Suppressor macrophage (primary cell): Measurements from ENCODE around the gene DPP9.
A peak's percentile ranks its signal among the peaks of the same experiment; 100 is the strongest.
"Not testable (repeated sequence)": the region's sequence is repeated elsewhere in the genome, so short reads cannot be mapped to it uniquely, and the experiment has no call there.

Source experiments
- DNase-seq, 4 experiments: peaks; one replicate each; pipeline ENCODE4 v3.0.0-alpha.2; 2020 to 2022
- total RNA-seq, 17 experiments: gene quantifications; one replicate each; lab custom pipeline; 2026; ENCODE audit warnings: mixed read lengths in 6 of 17, inconsistent platforms in 3 of 17; lab: John Stamatoyannopoulos, UW

DPP9 gene
- 58.9 to 125 (median 83.1) reads per million in 17 experiments for total RNA-seq

DNA sequence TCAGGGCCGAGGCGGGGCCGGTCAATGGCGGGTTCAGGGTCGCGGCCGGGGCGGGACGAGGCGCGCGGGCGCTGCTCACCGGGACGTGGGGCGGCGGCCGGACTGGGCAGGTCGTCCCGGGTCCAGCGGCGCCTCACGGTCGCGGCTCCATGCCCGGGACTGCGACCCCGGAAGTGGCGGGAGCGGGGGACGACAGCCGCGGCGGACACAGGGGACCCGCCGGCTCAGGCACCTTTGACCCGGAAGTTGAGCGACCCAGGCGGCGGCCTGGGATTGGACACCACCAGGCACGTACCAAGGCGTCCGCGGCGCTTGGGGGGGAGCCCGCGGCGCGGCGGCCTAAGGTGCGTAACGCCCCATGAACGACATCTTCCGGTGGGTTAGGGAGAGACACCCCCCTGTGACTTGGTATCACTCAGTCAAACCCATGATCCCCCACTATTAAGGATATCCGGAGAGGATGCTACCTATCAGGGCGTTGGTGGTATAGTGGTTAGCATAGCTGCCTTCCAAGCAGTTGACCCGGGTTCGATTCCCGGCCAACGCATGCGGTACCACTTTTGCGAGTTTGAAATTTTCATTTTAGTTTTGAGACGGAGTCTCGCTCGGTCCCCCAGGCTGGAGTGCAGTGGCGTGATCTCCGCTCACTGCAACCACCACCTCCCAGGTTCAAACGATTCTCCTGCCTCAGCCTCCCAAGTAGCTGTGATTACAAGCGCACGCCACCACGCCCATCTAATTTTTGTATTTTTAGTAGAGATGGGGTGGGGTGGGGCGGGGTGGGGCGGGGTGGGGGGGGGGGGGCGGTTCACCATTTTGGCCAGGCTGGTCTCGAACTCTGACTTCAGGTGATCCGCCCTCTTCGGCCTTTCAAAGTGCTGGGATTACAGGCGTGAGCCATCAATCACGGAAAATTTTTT is at the start of gene DPP9:
DPP9 (minus strand) TSS at position 248 of the 920 bp plus-strand sequence. CDS start 3,936 bp downstream, outside the sequence.
- peak; percentile 99 for DNase-seq

DNA sequence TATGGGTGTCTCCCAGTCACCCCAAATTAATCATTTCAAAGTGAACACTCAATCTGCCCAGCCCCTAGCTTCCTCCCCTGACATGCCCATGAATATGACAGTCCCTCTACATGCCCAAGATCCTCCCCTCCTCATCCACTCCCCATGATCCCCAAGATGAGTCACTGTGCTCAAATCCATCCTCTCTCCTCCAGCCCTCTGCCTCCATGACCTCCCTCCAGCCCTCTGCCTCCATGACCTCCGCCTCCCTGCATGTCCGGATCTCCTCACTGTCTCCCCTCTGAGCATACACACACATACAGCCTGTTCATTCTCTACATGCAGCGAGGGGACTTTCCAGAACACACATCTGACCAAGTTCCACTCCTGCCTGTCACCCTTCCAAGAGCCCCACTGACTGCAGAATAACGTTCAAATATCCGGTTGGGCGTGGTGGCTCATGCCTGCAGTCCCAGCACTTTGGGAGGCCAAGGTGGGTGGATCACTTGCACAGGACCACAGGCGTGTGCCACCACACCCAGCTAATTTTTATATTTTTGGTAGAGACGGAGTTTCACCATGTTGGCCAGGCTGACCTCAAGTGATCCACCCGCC is 49.5 kb upstream of the DPP9 start:
- no peak for DNase-seq

DNA sequence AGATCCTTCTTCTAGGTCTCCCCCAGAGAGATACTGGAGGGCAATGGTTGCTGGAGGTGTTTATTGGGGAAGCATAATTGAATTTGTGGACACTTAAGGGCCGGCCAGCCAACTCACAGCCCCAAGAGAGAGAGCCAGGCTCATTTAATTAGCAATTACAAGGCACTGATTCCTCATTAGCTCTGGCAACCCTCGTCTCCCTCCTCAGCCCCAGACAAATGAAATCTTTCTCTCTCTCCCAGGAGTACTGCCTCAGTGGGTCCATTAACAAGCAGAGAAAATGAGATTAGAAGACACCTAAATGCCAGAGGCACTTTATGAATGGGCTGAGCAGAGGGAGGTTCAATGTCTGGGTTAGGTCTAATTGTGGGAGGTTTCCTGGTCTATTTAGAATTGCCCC is 48.9 kb upstream of the DPP9 start:
- DNase-seq, result no peak

DNA sequence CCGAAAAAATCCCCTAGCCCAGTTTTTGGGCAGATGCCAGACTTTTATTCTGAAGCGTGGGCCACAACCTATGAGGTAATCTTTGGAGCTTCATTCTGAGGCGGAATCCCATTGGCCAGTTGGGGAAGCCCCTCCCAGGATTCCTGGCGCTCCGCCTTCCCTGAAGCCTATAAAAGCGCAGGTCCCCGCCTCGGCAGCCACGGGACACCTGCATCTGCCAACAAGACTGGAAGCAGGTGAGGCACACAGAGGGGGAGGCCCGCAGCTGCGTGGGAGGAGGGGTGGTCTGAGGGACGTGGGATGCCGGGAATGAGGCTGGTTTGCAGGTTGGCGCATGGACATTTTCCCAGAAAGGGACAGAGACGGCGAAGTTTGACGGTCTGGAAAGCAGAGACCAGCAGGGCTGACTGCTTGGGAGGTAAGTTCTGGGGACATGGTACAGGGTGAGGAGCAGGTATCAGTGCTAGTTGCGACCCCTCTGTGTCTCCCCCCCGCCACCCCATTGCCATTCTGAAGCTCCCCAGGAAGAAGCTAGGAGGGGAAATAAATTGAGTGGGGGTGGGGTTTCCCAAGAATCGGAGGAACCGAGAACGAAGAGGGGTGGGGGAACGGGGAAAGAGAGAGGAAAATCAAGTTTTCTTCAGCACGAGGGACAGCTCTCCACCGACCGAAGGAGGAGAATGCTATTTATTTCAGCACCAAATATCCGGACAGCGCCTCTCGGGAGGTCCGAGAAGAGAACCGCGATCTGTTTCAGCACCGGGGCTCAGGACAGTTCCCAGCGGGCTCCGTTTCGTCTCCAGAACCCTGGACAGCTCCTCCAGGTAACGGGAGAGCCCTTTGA is 45.5 kb upstream of the DPP9 start:
- peak; percentile 80 to 86 (median 82) for DNase-seq

DNA sequence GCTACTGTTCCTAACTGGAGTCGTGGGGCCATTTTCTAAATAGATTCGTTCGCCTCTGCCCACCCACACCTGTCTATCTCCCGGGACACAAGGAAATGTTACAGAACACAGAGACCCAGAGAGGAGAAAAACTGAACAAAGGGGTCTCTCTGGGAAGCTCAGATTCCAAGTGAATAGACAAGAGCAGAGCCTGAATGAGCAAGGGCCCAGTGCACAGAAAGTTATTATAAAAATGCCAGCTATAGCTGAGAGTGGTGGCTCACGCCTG is 40.7 kb upstream of the DPP9 start:
- no peak for DNase-seq

DNA sequence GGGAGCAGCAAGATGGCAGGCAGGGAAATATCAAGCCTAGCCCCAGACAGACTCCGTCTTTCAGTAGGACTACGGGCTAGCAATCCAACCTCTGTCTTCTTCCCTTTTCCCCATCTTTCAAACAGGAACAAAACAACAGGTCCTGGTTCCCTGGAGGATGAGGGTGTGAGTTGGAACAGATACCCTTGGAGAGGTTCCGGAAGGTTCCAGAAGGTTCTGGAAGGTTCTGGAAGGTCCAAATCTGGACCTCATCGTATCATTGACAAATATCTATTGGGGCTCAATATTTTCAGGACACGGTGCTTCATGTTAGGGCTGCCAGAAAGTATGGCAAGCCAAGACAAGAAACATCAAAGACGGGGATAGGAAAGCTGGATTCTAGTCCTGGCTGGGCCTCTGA is 39.4 kb upstream of the DPP9 start:
- no peak for DNase-seq

DNA sequence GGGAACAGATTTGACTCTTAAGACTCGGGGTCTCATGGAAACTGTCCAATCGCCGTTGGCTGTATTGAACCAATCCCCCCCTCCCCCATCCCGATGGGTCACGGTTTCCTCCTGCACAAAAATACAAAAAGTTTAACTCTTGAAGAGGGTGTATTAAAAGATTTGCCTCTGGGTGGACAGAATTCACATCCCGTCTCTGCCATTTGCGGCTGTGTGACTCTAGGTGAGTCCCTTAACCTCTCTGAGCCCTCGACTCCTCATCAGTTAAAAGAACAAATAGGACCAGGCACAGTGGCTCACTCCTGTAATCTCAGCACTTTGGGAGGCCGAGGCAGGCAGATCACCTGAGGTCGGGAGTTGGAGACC is 36.6 kb upstream of the DPP9 start:
- DNase-seq, result no peak

DNA sequence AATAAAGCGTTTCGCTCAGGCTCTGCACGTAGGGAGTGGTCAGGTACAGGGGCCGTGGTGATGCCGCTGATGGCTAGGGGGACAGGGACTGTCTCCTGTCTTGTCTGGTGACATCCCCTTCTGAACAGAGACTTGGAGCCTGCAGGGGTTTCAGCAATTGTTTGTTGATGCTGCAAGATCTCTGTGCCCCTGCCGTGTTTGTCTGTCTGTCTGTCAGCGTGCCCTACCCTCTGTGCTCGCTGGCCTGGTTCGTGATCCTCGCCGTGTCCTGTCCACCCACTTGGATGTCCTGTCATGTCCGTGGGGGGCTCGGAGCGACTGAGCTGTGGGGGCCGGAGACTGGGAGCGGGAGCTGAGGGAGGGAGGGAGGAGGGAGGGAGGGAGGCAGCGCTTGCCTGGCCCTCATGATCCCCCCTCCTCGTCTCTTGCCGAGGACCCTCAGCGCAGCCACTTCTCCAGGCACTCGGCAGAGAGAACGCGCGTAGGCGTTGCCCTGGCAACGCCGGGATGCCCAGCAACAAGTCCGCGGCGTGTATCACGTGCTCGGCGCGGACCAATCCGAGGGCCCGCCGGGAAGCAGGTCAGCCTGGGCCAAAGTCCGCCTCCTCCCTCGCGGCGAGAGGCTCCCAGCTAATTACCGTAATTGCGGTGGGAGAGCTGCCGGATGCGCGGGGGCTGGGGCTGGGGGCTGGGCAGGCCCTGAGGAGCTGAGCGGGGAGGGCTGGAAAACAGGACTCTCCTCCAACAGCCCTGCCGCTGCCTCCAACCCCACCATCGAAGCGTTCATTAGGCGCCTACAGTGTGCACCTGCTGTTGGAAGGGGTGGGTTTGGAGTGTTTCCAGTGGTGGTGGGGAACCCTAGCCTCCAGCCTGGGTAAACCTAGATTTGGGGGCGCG is 36.0 kb upstream of the DPP9 start:
- DNase-seq, result peak; percentile 93 to 96 (median 94)

DNA sequence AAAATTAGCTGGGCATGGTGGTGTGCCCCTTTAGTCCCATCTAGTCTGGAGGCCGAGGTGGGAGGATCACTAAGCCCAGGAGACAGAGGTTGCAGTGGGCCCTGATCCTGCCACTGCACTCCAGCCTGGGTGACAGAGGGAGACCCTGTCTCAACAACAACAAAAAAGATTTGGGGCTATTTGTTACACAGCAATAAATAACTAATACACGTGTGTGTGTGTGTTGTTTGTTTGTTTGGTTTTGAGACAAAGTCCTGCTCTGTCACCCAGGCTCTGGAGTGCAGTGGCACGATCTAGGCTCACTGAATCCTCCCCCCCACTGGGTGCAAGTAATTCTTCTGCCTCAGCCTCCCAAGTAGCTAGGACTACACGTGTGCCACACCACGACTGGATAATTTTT is 35.0 kb upstream of the DPP9 start:
- no peak for DNase-seq

DNA sequence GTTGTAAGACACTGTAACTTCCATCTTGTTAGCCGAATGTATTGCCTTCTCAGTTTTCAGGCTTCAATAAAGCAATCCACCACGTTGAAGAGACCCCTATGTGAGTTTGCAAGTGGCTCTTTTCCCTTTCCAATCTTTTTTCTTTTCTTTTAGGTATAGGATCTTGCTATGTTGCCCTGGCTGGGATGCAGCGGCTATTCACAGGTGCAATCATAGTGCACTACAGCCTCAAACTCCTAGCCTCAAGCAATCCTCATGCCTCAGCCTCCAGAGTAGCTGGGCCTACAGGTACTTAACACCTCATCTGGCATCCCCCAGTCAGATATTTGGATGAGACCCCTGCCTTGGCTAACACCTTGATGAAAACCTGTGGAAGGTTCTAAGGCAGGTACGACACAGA is 34.4 kb upstream of the DPP9 start:
- no peak for DNase-seq

DNA sequence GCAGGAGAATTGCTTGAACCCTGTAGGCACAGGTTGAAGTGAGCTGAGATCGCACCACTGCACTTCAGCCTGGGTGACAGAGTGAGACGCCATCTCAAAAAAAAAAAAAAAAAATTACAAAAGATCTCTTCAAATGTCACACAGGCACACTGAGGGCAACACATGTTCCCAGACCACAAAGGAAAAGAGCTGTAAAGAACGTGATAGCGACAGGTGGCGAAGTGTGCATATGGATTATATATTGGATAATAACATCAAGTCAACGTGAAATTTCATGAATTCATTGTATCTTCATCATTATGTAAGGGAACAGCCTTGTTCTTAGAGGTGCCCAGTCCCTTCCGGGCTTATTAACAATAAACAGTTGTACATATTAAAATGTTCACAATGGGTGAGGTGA is 31.8 kb upstream of the DPP9 start:
- DNase-seq, result no peak

DNA sequence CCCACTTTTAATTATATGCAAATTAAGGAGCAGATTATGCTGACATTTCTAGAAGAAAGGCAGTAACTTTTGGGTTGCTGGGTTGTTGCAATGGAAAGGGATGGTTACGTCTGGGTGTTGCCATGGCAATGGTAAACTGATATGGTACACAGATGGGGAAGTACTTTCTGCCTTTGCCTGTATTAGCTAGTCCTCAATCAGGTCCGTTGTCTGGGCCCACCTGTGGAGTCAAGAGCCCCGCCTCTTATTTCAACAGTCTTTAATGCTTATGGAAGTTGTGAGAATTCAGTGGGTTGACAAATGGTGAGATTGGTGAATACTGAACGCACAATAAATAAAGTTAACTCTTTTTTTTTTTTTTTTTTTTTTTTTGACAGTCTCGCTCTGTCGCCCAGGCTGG is 30.6 kb upstream of the DPP9 start:
- DNase-seq, result peak in 2 of 4 experiments; percentile 15 to 34

DNA sequence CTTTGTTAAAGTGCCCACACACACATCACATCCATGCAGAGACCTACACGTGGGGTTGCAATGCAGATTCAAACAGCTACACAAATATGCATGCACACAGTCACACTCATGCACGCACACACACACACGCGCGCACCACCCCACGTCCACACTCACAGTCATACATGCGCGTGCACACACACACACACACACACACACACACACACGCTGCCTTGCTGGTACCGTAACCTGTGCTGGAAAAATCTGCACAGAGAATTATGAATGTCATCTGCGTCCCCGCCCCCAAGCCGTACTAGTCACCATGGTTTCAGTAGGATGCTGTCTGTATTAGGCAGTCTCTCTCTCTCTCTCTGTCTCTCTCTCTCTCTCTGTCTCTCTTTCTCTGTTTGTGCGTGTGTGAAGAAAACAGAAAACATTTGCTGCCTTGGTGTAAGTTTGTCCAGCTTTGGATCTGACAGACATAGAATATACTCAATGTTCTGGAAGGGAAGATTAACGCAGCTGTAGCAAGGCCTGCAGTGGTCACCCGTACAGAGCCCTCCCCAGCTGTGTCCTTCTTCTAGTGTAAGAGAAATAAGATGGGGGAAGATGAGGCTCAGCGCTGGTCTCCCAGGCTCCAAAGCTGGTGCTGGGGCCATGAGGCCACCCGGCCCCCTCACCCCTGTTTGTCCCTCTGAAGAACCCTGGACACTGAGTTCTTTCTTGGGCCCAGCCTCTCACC is 26.4 kb upstream of the DPP9 start:
- DNase-seq, result no peak

DNA sequence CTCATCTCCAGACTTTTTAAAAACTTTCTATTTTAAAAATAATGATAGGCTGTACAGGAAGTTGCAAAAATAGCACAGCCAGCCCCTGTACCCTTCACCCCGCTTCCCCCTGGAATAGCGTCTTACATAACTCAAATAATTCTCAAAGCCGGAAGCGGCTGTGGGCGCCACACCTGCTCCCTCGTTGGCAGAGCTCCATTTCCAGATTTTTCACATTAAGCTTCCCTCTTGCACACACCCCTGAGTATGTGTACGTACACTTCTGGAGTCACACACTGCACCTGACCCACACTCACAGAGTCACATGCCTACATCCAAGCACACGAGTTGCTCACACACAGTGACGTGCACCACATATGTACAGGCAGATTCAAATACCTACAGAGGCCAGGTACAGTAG is 24.9 kb upstream of the DPP9 start:
- peak in 2 of 4 experiments; percentile 10 to 13 for DNase-seq

DNA sequence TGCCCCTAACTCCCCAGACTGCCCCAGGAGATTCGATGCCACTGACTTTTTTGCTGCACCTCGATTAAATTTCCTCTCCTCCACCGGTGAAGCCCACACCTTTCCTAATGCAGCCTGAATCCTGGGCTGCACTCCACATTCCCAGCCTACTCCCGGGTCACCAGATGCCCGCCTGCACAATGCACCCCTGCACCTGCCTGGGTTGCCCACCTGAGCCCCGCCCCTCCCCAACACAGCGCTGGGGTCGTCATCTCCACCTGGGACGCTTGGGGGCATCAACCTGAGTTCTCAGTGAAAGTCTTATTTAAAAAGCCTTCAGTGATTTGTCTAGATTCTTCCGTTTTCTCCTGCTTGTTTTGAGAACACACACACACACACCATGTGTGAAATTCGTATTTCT is 24.5 kb upstream of the DPP9 start:
- DNase-seq, result no peak

DNA sequence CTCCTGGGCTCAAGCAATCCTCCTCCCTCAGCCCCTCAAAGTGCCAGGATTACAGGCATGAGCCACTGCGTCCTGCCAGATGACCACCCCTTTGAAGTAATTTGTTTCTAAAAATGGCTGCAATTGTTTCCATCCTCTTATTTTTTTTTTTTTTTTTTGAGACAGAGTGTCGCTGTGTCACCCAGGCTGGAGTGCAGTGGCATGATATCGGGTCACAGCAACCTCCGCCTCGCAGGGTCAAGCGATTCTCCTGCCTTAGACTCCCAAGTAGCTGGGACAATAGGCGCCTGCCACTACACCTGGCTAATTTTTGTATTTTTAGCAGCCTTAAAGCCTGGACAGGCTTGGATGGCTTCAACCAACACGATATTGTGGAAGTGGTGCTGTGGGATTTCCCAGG is 22.3 kb upstream of the DPP9 start:
- no peak for DNase-seq

DNA sequence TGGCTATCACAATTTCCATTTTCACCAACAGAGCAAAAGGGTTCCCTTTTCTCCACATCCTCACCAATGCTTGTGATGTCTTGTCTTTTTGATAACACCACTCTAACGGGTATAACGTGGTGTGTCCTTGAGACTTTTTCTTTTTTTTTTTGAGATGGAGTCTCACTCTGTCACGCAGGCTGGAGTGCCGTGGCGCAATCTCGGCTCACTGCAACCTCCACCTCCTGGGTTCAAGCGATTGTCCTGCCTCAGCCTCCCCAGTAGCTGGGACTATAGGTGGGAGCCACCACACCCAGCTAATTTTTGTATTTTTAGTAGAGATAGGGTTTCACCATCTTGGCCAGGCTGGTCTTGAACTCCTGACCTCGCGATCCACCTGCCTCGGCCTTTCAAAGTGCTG is 21.5 kb upstream of the DPP9 start:
- DNase-seq, result not testable (repeated sequence)

DNA sequence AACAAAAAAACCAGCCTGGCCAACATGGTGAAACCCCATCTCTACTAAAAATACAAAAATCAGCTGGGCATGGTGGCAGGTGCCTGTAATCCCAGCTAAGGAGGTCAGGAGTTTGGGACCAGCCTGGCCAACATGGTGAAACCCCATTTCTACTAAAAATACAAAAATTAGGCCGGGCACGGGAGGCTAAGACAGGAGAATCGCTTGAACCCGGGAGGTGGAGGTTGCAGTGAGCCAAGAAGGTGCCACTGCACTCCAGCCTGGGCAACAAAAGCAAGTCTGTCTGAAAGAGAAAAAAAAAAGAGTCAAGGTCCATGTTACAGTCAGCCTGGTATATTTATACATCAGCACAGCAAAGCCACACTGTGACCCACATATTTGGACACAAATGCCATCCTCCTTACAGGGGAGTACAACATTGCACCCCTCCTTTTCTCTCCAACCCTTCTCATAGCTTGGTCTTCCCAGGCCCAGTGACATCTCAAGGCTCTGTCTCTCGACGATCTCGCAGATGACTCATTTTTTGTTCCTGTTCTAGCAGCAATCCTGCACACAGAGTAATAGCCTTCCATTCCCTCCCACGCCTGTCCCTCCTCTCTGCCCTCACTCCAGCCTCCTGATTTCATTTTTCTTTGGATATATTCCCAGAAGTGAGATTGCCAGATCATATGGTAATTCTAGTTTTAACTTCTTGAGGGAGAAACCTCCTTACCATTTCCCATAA is 21.0 kb upstream of the DPP9 start:
- DNase-seq, result peak; percentile 59 to 77 (median 70)

DNA sequence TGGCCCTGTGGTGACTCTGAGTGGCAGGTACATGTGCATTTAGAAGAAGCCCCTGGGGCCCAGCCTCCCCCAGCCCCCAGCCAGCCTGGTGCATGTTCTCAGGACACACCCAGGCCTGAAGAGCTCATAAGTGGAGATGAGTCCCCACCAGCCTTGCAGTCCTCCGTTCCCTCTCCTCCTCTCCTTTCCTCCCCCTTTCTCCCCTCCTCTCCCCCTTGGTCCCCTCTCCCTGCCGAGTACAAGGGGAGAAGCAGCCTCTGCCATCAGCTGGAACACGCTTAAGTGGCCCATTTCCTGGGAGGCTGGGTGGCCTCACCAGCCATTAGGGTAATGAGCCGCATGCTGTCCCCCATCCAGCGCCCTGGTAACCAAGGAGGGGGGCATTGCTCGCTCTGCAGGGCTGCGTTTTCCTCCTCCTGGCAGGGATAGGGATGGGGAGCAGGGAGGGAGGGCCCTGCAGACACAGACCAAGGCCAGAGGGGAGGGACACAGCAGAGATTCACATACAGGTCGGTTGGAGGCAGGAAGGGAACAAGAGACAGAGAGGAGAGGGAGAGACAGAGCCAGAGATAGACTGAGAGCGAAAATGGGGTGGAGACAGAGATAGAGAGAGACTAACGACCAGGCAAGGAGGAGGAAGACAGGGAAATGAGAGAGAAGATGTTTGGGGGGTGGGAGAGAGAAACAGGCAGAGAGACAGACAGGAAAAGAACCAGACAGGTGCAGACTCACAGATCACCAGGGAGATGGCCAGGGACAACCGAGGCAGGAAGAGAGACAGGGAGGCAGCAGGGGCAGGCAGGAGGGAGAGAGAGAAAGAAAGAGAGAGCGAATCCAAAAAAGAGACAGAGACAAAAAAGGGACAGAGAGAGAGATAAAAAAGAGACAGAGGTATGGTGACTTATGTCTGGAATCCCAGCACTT is 19.3 kb upstream of the DPP9 start:
- DNase-seq, result no peak

DNA sequence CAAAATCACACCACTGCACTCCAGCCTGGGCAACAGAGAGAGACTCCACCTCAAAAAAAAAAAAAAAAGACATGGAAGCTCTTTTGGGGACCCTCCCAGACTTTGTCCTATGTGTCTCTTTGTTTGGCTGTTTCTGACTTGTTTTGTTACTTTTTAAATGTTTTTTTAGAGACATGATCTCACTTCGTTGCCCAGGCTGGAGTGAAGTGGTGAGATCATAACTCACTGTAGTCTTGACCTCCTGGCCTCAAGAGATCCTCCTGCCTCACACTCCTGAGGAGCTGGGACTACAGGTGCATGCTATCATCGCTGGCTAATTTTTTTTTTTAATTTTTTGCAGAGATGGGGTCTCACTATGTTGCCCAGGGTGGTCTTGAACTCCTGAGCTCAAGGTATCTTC is 16.4 kb upstream of the DPP9 start:
- no peak for DNase-seq
